Liver (tissue), 9 donors: ENCODE data around the gene CD27. TPM values are rescaled to one million over a fixed set of nuclear protein-coding genes. Genes with fewer than 3 reads are reported as not detected.

Source experiments
- DNase-seq: peaks from one replicate; pipeline ENCODE4 v3.0.0-alpha.2; 2017; ENCODE audit warnings: low spot score
- H3K27ac ChIP-seq, 2 donors: one replicate each; pipeline ENCODE4 v1.7.0; 2013; ENCODE audit warnings: inconsistent platforms in 2 of 2, low read length in 2 of 2, control low read depth in 1 of 2, low read depth in 1 of 2, mild to moderate bottlenecking in 1 of 2
- H3K27me3 ChIP-seq, 4 donors: one replicate each; pipeline versions ENCODE4 v1.6.1 to v1.7.0; 2013; ENCODE audit warnings: low read length in 3 of 4, inconsistent platforms in 1 of 4, mild to moderate bottlenecking in 1 of 4, moderate library complexity in 1 of 4; ENCODE audit not compliant: control insufficient read depth in 4 of 4, insufficient read depth in 4 of 4
- H3K36me3 ChIP-seq, 4 donors: one replicate each; pipeline versions ENCODE4 v1.6.1 to v1.7.0; 2013; ENCODE audit warnings: low read length in 3 of 4, mild to moderate bottlenecking in 3 of 4, low read depth in 1 of 4, moderate library complexity in 1 of 4; ENCODE audit not compliant: control insufficient read depth in 4 of 4, insufficient read depth in 3 of 4
- H3K4me1 ChIP-seq, 4 donors: one replicate each; pipeline versions ENCODE4 v1.6.1 to v1.7.0; 2013; ENCODE audit warnings: low read length in 3 of 4, mild to moderate bottlenecking in 3 of 4, moderate library complexity in 1 of 4; ENCODE audit not compliant: control insufficient read depth in 4 of 4, insufficient read depth in 4 of 4
- H3K4me3 ChIP-seq, 3 donors: one replicate each; pipeline versions ENCODE4 v1.6.1 to v1.7.0; 2013; ENCODE audit warnings: low read length in 3 of 3, control low read depth in 1 of 3, low read depth in 1 of 3, mild to moderate bottlenecking in 1 of 3
- H3K9ac ChIP-seq, 2 donors: one replicate each; pipeline ENCODE4 v1.7.0; 2013; ENCODE audit warnings: low read length in 2 of 2, mild to moderate bottlenecking in 2 of 2, moderate library complexity in 2 of 2, control low read depth in 1 of 2, low read depth in 1 of 2
- H3K9me3 ChIP-seq, 4 donors: one replicate each; pipeline versions ENCODE4 v1.6.1 to v1.7.0; 2013; ENCODE audit warnings: low read length in 3 of 4; ENCODE audit not compliant: control insufficient read depth in 4 of 4
- ATF3 ChIP-seq: IDR thresholded peaks from 2 replicates; pipeline ENCODE4 v1.6.1; 2016; ENCODE audit warnings: antibody characterized with exemption
- EGR1 ChIP-seq, 2 donors: IDR thresholded peaks; 2 replicates each; pipeline ENCODE4 v1.6.1; 2016 to 2018; ENCODE audit warnings: antibody characterized with exemption in 2 of 2, low read depth in 2 of 2
- FOXA1 ChIP-seq: IDR thresholded peaks from 2 replicates; pipeline ENCODE4 v1.6.1; 2016; ENCODE audit warnings: antibody characterized with exemption
- GABPA ChIP-seq, 2 donors: IDR thresholded peaks in 1 of 2; conservative IDR thresholded peaks in 1 of 2; 2 replicates each; pipeline ENCODE4 v1.6.1; 2016; ENCODE audit warnings: antibody characterized with exemption in 2 of 2, mild to moderate bottlenecking in 1 of 2, moderate library complexity in 1 of 2
- HNF4A ChIP-seq, 2 donors: conservative IDR thresholded peaks; 2 replicates each; pipeline ENCODE4 v1.6.1; 2016; ENCODE audit warnings: antibody characterized with exemption in 2 of 2, mild to moderate bottlenecking in 2 of 2
- HNF4G ChIP-seq: IDR thresholded peaks from 2 replicates; pipeline ENCODE4 v1.6.1; 2016; ENCODE audit warnings: antibody characterized with exemption
- JUND ChIP-seq, 2 donors: IDR thresholded peaks; 2 replicates each; pipeline ENCODE4 v1.6.1; 2016; ENCODE audit warnings: antibody characterized with exemption in 2 of 2
- RAD21 ChIP-seq, 2 donors: IDR thresholded peaks; 2 replicates each; pipeline ENCODE4 v1.6.1; 2016; ENCODE audit warnings: antibody characterized with exemption in 2 of 2, mild to moderate bottlenecking in 2 of 2
- REST ChIP-seq: IDR thresholded peaks from 2 replicates; pipeline ENCODE4 v1.6.1; 2016; ENCODE audit warnings: antibody characterized with exemption, mild to moderate bottlenecking
- RXRA ChIP-seq, 2 donors: IDR thresholded peaks; 2 replicates each; pipeline ENCODE4 v1.6.1; 2017 to 2018; ENCODE audit warnings: antibody characterized with exemption in 2 of 2, mild to moderate bottlenecking in 1 of 2
- SP1 ChIP-seq: IDR thresholded peaks from 2 replicates; pipeline ENCODE4 v1.6.1; 2018; ENCODE audit warnings: antibody characterized with exemption, mild to moderate bottlenecking
- TAF1 ChIP-seq: conservative IDR thresholded peaks from 2 replicates; pipeline ENCODE4 v1.6.1; 2016; ENCODE audit warnings: antibody characterized with exemption, mild to moderate bottlenecking
- WGBS: extraction: QIAGEN DNeasy Blood & Tissue Kit; methylation state at CpG from one replicate; pipeline ENCODE4 v1.1.7; 2013; 5-methylcytosine and 5-hydroxymethylcytosine counted together
- polyA plus RNA-seq, 2 donors: library from polyadenylated mRNA; stranded (reverse) in 1 of 2; unstranded in 1 of 2; fragments of 200-250 nt in 1 of 2; fragments of >200 nt in 1 of 2; fragmentation: Nextera tagmentation in 1 of 2; extraction: Ambion mirVana in 1 of 2; gene quantifications; one replicate each; pipeline versions ENCODE4 v1.2.1 to v1.2.3, GENCODE V29; 2013 to 2015
- total RNA-seq, 2 donors: library from RNA; depleted of rRNA; stranded (reverse); fragments of >200 nt; gene quantifications; one replicate each; pipeline ENCODE4 v1.2.3, GENCODE V29; 2014
- donor health status: healthy.
- donor health status: healthy.
- donor health status: healthy.
- donor health status: healthy.
- donor health status: healthy.

CD27 gene
- total and polyA plus RNA-seq, 4 donors, result 0.28 to 2.5 (median 0.62) TPM

GRCh38 chr12:6458281-6459003 is 13.7 kb downstream of the CD27 start:
- no peak overlapping the region for H3K27ac ChIP-seq
- H3K4me1 ChIP-seq, result peaks cover 0 to under 1% (median under 1%) of the 10 kb centered on the region in 4 donors
- no peak for TF ChIP-seq SP1
- no peak for TF ChIP-seq JUND (IDR thresholded peaks at IDR 0.05)
- no peak for TF ChIP-seq HNF4G
- no peak overlapping the region for H3K9ac ChIP-seq
- no peaks in the 10 kb centered on the region for H3K9me3 ChIP-seq
- H3K27me3 ChIP-seq, result no peaks in the 10 kb centered on the region
- WGBS, result 91% methylated on average over 14 of the region's 14 CpGs
- DNase-seq, result no peak
- H3K36me3 ChIP-seq, result peaks cover 9 to 63% (median 56%) of the 10 kb centered on the region in 4 donors
- H3K4me3 ChIP-seq, result no peak overlapping the region

- DNase-seq, result no peak
- TF ChIP-seq TAF1 (no peak), HNF4A (conservative IDR thresholded peaks at IDR 0.05) (no peak), RAD21 (IDR thresholded peaks at IDR 0.05) (no peak)
- Histone ChIP-seq H3K9ac (no peak overlapping the region), H3K4me1 (no peaks in the 10 kb centered on the region), H3K27ac (no peak overlapping the region), H3K4me3 (no peak overlapping the region), H3K9me3 (no peaks in the 10 kb centered on the region), H3K27me3 (no peaks in the 10 kb centered on the region), H3K36me3 (peaks cover 8 to 67% (median 61%) of the 10 kb centered on the region in 4 donors)
- 99% methylated on average over 2 of the region's 2 CpGs for WGBS
Observed at GRCh38 chr12:6459004-6459337, 14.2 kb downstream of the CD27 start.

- no peak for DNase-seq
- no peak overlapping the region for H3K9ac ChIP-seq
- H3K9me3 ChIP-seq, result no peaks in the 10 kb centered on the region
- no peak overlapping the region for H3K4me3 ChIP-seq
- H3K27ac ChIP-seq, result peak overlapping the region; percentile 4 to 55
- peaks cover 0 to 2% (median 0%) of the 10 kb centered on the region in 4 donors for H3K4me1 ChIP-seq
- WGBS, result 84% methylated on average over 10 of the region's 10 CpGs
- TF ChIP-seq SP1 (no peak), REST (no peak), ATF3 (no peak), EGR1 (IDR thresholded peaks at IDR 0.05; ENCODE audit: low read depth in 2 of 2) (no peak), FOXA1 (no peak), GABPA (IDR thresholded peaks at IDR 0.05 in 1 of 2, conservative IDR thresholded peaks at IDR 0.05 in 1 of 2) (no peak), HNF4G (no peak), RXRA (IDR thresholded peaks at IDR 0.05) (no peak)
- peaks cover 10 to 72% (median 62%) of the 10 kb centered on the region in 4 donors for H3K36me3 ChIP-seq
- no peaks in the 10 kb centered on the region for H3K27me3 ChIP-seq
Observed at GRCh38 chr12:6460751-6461371, 16.1 kb downstream of the CD27 start.
